ENCODE measurements around the gene NCKIPSD. TPM values are rescaled to one million over a fixed set of nuclear protein-coding genes. Genes with fewer than 3 reads are reported as not detected.

NCKIPSD gene
- total RNA-seq, 1 donor: 17.7 TPM

DNA sequence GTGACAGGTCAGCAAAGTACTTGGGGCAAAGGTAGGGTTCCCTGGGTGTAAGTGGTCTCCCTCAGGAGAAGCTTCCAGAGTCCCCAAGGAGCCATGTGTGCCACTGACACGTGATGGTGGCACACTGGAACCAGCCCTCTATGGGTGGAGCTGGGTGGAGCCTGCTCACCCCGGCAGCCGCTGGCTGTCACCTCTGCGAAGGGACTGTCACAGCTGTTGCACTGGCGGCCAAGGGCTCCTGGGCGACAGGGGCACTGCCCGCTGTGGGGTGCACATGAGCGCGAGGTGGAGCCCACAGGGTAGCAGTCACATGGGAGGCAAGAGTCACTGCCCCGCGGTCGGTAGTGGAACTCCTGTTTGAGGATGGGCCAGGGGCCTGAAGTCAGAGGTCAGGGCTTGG is 35.0 kb downstream of the NCKIPSD start:
- Histone ChIP-seq H3K36me3 (ENCODE audit: insufficient read depth, low read length) (no peaks in the 10 kb centered on the region), H3K4me1 (ENCODE audit: insufficient read depth, low read length) (no peaks in the 10 kb centered on the region), H3K79me2 (ENCODE audit: insufficient read depth, low read length) (no peaks in the 10 kb centered on the region), H4K20me1 (ENCODE audit: insufficient read depth, low read length) (no peaks in the 10 kb centered on the region), H3K27ac (ENCODE audit: low read depth, low read length) (no peak overlapping the region), H2AFZ (ENCODE audit: low read length) (no peak overlapping the region), H3K4me2 (ENCODE audit: insufficient read depth, low read length) (no peak overlapping the region), H3K9me3 (ENCODE audit: low read depth, low read length) (no peaks in the 10 kb centered on the region), H3K4me3 (ENCODE audit: insufficient read depth, low read length) (no peak overlapping the region), H3K27me3 (ENCODE audit: insufficient read depth, low read length) (no peaks in the 10 kb centered on the region)
- DNase-seq (ENCODE audit: insufficient read length, low spot score, missing footprints): no peak
- TF ChIP-seq, protein P1, sequence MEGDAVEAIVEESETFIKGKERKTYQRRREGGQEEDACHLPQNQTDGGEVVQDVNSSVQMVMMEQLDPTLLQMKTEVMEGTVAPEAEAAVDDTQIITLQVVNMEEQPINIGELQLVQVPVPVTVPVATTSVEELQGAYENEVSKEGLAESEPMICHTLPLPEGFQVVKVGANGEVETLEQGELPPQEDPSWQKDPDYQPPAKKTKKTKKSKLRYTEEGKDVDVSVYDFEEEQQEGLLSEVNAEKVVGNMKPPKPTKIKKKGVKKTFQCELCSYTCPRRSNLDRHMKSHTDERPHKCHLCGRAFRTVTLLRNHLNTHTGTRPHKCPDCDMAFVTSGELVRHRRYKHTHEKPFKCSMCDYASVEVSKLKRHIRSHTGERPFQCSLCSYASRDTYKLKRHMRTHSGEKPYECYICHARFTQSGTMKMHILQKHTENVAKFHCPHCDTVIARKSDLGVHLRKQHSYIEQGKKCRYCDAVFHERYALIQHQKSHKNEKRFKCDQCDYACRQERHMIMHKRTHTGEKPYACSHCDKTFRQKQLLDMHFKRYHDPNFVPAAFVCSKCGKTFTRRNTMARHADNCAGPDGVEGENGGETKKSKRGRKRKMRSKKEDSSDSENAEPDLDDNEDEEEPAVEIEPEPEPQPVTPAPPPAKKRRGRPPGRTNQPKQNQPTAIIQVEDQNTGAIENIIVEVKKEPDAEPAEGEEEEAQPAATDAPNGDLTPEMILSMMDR (IDR thresholded peaks at IDR 0.05; ENCODE audit: extremely low read depth, low read depth, low read length): no peak

DNA sequence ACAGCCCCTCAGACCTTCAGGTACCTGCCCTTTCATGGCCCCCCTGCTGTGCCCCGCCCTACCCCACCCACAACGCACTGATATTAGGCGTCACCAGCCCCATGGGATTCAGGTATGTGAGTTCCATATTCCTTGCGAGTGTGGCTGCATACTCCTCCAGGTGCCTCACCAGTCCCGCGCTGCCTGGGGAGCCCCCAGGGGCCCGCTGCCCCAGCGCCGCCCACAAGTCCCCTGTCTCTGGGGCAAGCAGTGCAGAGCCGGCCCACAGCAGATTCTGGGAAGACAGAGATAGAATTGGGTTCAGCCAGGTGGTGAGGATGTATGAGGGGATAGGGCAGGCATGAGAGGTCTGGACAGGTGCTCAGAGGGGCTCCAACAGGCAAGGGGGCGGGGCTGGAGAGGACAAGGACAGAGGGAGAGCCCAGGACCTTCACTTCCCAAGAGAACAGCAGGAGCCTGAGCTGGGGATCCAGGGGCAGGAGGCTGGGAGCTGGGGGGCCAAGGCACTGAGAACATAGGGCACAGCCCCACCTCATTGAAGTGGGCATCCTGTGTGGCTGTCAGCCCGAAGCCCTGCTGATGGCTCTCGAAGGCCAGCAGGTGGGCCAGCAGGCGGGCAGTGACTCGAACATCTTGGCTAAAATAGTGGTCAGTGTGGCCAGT is 37.4 kb downstream of the NCKIPSD start:
- H3K4me1 ChIP-seq (ENCODE audit: insufficient read depth, low read length): no peaks in the 10 kb centered on the region
- no peak overlapping the region for H3K27ac ChIP-seq (ENCODE audit: low read depth, low read length)
- H3K36me3 ChIP-seq (ENCODE audit: insufficient read depth, low read length): no peaks in the 10 kb centered on the region
- TF ChIP-seq, protein P1 (IDR thresholded peaks at IDR 0.05; ENCODE audit: extremely low read depth, low read depth, low read length): no peak
- no peaks in the 10 kb centered on the region for H3K27me3 ChIP-seq (ENCODE audit: insufficient read depth, low read length)
- no peak for DNase-seq (ENCODE audit: insufficient read length, low spot score, missing footprints)
- H3K4me3 ChIP-seq (ENCODE audit: insufficient read depth, low read length): no peak overlapping the region
- no peak overlapping the region for H2AFZ ChIP-seq (ENCODE audit: low read length)
- H3K79me2 ChIP-seq (ENCODE audit: insufficient read depth, low read length): no peaks in the 10 kb centered on the region
- no peaks in the 10 kb centered on the region for H3K9me3 ChIP-seq (ENCODE audit: low read depth, low read length)
- no peaks in the 10 kb centered on the region for H4K20me1 ChIP-seq (ENCODE audit: insufficient read depth, low read length)
- H3K4me2 ChIP-seq (ENCODE audit: insufficient read depth, low read length): no peak overlapping the region

DNA sequence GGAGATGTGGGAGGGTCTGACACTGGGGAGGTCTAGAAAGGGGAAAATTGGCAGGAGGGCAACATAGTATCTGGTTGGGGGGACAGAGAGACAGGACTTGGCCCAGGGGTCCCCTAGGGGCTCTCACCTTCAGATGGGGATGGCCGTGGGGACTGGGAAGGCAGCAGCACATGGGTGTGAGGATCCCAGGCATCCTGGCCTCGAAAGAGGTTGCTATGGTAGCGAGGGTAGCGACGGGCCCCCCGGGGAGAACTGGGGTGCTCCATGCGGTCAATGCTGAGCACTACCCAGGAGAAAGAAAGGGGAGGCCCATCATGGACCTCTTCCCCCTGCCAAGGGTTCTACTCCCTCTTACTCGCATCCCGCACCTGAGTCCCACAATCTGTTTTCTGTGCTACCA is 38.0 kb downstream of the NCKIPSD start:
- Histone ChIP-seq H3K79me2 (ENCODE audit: insufficient read depth, low read length) (no peaks in the 10 kb centered on the region), H3K4me1 (ENCODE audit: insufficient read depth, low read length) (no peaks in the 10 kb centered on the region), H3K9me3 (ENCODE audit: low read depth, low read length) (no peaks in the 10 kb centered on the region), H4K20me1 (ENCODE audit: insufficient read depth, low read length) (no peaks in the 10 kb centered on the region), H3K27me3 (ENCODE audit: insufficient read depth, low read length) (no peaks in the 10 kb centered on the region), H3K4me3 (ENCODE audit: insufficient read depth, low read length) (no peak overlapping the region), H3K27ac (ENCODE audit: low read depth, low read length) (no peak overlapping the region), H3K36me3 (ENCODE audit: insufficient read depth, low read length) (no peaks in the 10 kb centered on the region), H2AFZ (ENCODE audit: low read length) (no peak overlapping the region), H3K4me2 (ENCODE audit: insufficient read depth, low read length) (no peak overlapping the region)
- no peak for DNase-seq (ENCODE audit: insufficient read length, low spot score, missing footprints)
- TF ChIP-seq, protein P1 (IDR thresholded peaks at IDR 0.05; ENCODE audit: extremely low read depth, low read depth, low read length): no peak

DNA sequence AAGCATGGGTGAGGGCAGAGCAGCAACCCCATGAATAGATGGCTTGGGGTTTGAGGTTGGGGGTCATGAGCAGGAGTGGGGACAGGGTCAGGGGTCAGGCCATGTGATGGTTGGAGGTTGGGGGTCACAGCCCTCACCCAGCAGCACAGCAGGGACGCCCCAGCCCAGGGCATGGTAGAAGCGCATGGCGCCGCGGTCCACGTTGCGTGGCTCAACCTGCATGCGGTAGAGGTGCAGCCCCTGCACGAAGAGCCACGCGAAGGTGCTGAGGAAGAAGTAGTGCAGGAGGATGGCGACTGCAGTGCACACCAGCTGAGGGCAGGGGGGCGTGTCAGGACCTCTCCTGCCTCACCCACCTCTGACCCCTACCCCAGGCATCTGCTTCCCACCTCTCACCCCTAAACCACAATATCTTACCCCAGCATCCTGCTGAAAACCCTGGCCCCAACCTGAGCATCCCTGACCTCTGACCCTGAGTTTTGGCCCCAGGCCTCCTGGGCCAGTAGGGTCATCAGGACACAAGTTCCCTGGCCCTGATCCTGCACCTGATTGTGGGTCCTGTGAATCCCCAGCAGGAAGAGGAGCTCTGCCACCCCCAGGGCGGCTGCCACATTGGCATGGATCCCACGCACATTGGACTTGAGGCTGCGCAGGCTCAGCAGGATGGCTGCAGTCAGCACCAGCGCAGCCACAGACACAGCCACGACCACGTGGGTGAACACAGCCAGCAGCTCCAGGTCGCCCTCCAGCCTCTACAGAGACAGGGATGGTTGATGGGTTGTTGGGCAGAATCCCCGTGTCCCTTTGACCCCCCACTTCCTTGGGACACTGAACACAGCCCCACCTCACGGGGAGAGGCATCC is 40.6 kb downstream of the NCKIPSD start:
- TF ChIP-seq, protein P1 (IDR thresholded peaks at IDR 0.05; ENCODE audit: extremely low read depth, low read depth, low read length): no peak
- H3K9me3 ChIP-seq (ENCODE audit: low read depth, low read length): no peaks in the 10 kb centered on the region

More for the DNA sequence above, 40.6 kb downstream of the NCKIPSD start:
- no peaks in the 10 kb centered on the region for H3K4me1 ChIP-seq (ENCODE audit: insufficient read depth, low read length)
- no peak overlapping the region for H3K27ac ChIP-seq (ENCODE audit: low read depth, low read length)
- H3K4me2 ChIP-seq (ENCODE audit: insufficient read depth, low read length): no peak overlapping the region
- H4K20me1 ChIP-seq (ENCODE audit: insufficient read depth, low read length): no peaks in the 10 kb centered on the region
- no peaks in the 10 kb centered on the region for H3K36me3 ChIP-seq (ENCODE audit: insufficient read depth, low read length)
- H3K79me2 ChIP-seq (ENCODE audit: insufficient read depth, low read length): no peaks in the 10 kb centered on the region
- no peak for DNase-seq (ENCODE audit: insufficient read length, low spot score, missing footprints)
- no peak overlapping the region for H2AFZ ChIP-seq (ENCODE audit: low read length)
- H3K4me3 ChIP-seq (ENCODE audit: insufficient read depth, low read length): no peak overlapping the region
- H3K27me3 ChIP-seq (ENCODE audit: insufficient read depth, low read length): no peaks in the 10 kb centered on the region

All from osteoblast (primary cell).